K562 (cell line): ENCODE data around the gene ACAP2. TPM values are rescaled to one million over a fixed set of nuclear protein-coding genes. Genes with fewer than 3 reads are reported as not detected.

Source experiments
- BMI1 ChIP-seq: fragments of 150-350 bp; IDR thresholded peaks from 2 replicates; pipeline ENCODE4 v1.6.1; 2014; ENCODE audit warnings: low read length
- COPS2 ChIP-seq: fragments of 450-650 bp; conservative IDR thresholded peaks from 2 replicates; pipeline ENCODE4 v1.6.1; 2016; ENCODE audit warnings: mild to moderate bottlenecking, moderate library complexity
- ERF ChIP-seq: fragments of 450-650 bp; formaldehyde crosslinking; IDR thresholded peaks from 2 replicates; pipeline ENCODE4 v1.4.0; 2020; ENCODE audit warnings: mild to moderate bottlenecking, mixed read lengths
- FOXM1 ChIP-seq, 2 experiments: fragments of 450-650 bp in 1 of 2; sonication (generic) in 1 of 2; formaldehyde crosslinking in 1 of 2; IDR thresholded peaks; 2 replicates each; pipeline versions ENCODE4 v1.6.1 to v1.9.0; 2017 to 2022; ENCODE audit warnings: low read depth in 2 of 2, mild to moderate bottlenecking in 2 of 2, missing genetic modification reagents in 1 of 2, moderate library complexity in 1 of 2
- HDAC2 ChIP-seq: fragments of 450-650 bp; IDR thresholded peaks from 2 replicates; pipeline ENCODE4 v1.6.1; 2016; ENCODE audit warnings: mild to moderate bottlenecking
- HDAC6 ChIP-seq: IDR thresholded peaks from 2 replicates; pipeline ENCODE4 v1.6.1; 2012; ENCODE audit warnings: low read depth, mild to moderate bottlenecking, control low read depth, inconsistent platforms, low read length, moderate library complexity
- HDGF ChIP-seq: fragments of 450-650 bp; IDR thresholded peaks from 2 replicates; pipeline ENCODE4 v1.6.1; 2016
- HNRNPLL ChIP-seq: fragments of 200-400 bp; formaldehyde crosslinking; IDR thresholded peaks from 2 replicates; pipeline ENCODE4 v1.6.1; 2017; ENCODE audit warnings: low read length, low read depth, mild to moderate bottlenecking; ENCODE audit not compliant: poor library complexity, severe bottlenecking
- KDM5B ChIP-seq: fragments of 200-600 bp; sonication (generic); IDR thresholded peaks from 2 replicates; pipeline ENCODE4 v1.6.1; 2012; ENCODE audit warnings: low read depth, mild to moderate bottlenecking, moderate library complexity, low read length, control low read depth, inconsistent platforms; ENCODE audit not compliant: insufficient replicate concordance
- NR3C1 ChIP-seq: sonication (generic); formaldehyde crosslinking; IDR thresholded peaks from 2 replicates; pipeline ENCODE4 v1.8.1; 2022; ENCODE audit warnings: missing genetic modification reagents
- PHTF2 ChIP-seq: fragments of 250-450 bp; sonication (Bioruptor Pico); IDR thresholded peaks from 2 replicates; pipeline ENCODE4 v1.5.0; 2021; ENCODE audit warnings: mild to moderate bottlenecking
- RBFOX2 ChIP-seq: fragments of 200-400 bp; formaldehyde crosslinking; IDR thresholded peaks from 2 replicates; pipeline ENCODE4 v1.6.1; 2017; ENCODE audit warnings: low read depth, mild to moderate bottlenecking, low read length, moderate library complexity
- RFX1 ChIP-seq: fragments of 450-650 bp; IDR thresholded peaks from 2 replicates; pipeline ENCODE4 v1.6.1; 2016; ENCODE audit warnings: mild to moderate bottlenecking, moderate library complexity
- RHOXF2B ChIP-seq: fragments of 250-450 bp; sonication (Bioruptor Pico); conservative IDR thresholded peaks from 2 replicates; pipeline ENCODE4 v1.5.1; 2021
- SP1 ChIP-seq: sonication (generic); formaldehyde crosslinking; IDR thresholded peaks from 2 replicates; pipeline ENCODE4 v1.8.1; 2022; ENCODE audit warnings: mild to moderate bottlenecking, missing genetic modification reagents
- SRSF1 ChIP-seq: fragments of 200-400 bp; formaldehyde crosslinking; IDR thresholded peaks from 2 replicates; pipeline ENCODE4 v1.6.1; 2017; ENCODE audit warnings: mild to moderate bottlenecking, low read depth, low read length, moderate library complexity
- TCF15 ChIP-seq: fragments of 250-450 bp; sonication (Bioruptor Pico); IDR thresholded peaks from 2 replicates; pipeline ENCODE4 v1.8.0; 2022; ENCODE audit warnings: moderate library complexity, mild to moderate bottlenecking, inconsistent platforms
- ZNF41 ChIP-seq: fragments of 250-450 bp; sonication (Bioruptor Pico); conservative IDR thresholded peaks from 2 replicates; pipeline ENCODE4 v1.4.0; 2020; ENCODE audit warnings: mild to moderate bottlenecking
- ZNF512 ChIP-seq: IDR thresholded peaks from 2 replicates; pipeline ENCODE4 v1.6.1; 2016; ENCODE audit warnings: missing genetic modification characterization, missing compliant biosample characterization
- ZNF584 ChIP-seq: fragments of 200-800 bp; sonication (Bioruptor generic); IDR thresholded peaks from 2 replicates; pipeline ENCODE4 v1.6.1; 2016; ENCODE audit warnings: low read depth, mild to moderate bottlenecking, missing genetic modification characterization, missing compliant biosample characterization
- polyA plus RNA-seq, 8 experiments: library from polyadenylated mRNA; depleted of rRNA in 4 of 8; stranded (reverse) in 5 of 8; unstranded in 3 of 8; fragments of >200 nt; fragmentation: Nextera tagmentation in 2 of 8; fragmentation: Illumina TruSeq in 1 of 8; extraction: Ambion mirVana in 2 of 8; extraction: Trizol in 1 of 8; gene quantifications; 2 replicates each; pipeline versions ENCODE4 v1.2.1 to v1.2.3, GENCODE V29; 2011 to 2014; ENCODE audit warnings: inconsistent platforms in 1 of 8, missing spikeins in 1 of 8
- total RNA-seq, 7 experiments: library from RNA; depleted of rRNA in 6 of 7; stranded (reverse); fragments of >200 nt in 6 of 7; fragmentation: Illumina TruSeq in 2 of 7; extraction: Trizol in 2 of 7; gene quantifications; 2 replicates each; pipeline versions ENCODE4 v1.2.1 to v1.2.3, GENCODE V29; 2011 to 2021; ENCODE audit warnings: low replicate concordance in 1 of 7
- TF ChIP-seq, protein P1 (sequence below): fragments of 250-450 bp; sonication (Bioruptor Pico); IDR thresholded peaks from 2 replicates; pipeline ENCODE4 v1.5.0; 2020; ENCODE audit warnings: mild to moderate bottlenecking
- TF ChIP-seq, protein P2 (sequence below): sonication (generic); formaldehyde crosslinking; IDR thresholded peaks from 2 replicates; pipeline ENCODE4 v1.9.0; 2022; ENCODE audit warnings: mild to moderate bottlenecking, missing genetic modification reagents
- TF ChIP-seq, protein P3 (sequence below): fragments of 250-450 bp; sonication (Bioruptor Pico); IDR thresholded peaks from 2 replicates; pipeline ENCODE4 v1.5.0; 2021
- TF ChIP-seq, protein P4 (sequence below): sonication (generic); formaldehyde crosslinking; IDR thresholded peaks from 2 replicates; pipeline ENCODE4 v1.8.1; 2022; ENCODE audit warnings: missing genetic modification reagents

The ACAP2 gene
- total and polyA plus RNA-seq, 9 of the 15 experiments (the other 6 are each of a cell fraction or from before 2014, with no cell fraction given): 10.6 to 52.7 (median 34.4) TPM

GRCh38 chr3:195442573-195443390 lies at the start of gene ACAP2 (continued):
- no peak for TF ChIP-seq HDAC6
- peak; percentile 96 for TF ChIP-seq BMI1
- TF ChIP-seq RHOXF2B (CRISPR knock-in tag): no peak
- no peak for TF ChIP-seq TCF15 (CRISPR knock-in tag)
- peak; percentile 98 for TF ChIP-seq KDM5B
- TF ChIP-seq, protein P1, sequence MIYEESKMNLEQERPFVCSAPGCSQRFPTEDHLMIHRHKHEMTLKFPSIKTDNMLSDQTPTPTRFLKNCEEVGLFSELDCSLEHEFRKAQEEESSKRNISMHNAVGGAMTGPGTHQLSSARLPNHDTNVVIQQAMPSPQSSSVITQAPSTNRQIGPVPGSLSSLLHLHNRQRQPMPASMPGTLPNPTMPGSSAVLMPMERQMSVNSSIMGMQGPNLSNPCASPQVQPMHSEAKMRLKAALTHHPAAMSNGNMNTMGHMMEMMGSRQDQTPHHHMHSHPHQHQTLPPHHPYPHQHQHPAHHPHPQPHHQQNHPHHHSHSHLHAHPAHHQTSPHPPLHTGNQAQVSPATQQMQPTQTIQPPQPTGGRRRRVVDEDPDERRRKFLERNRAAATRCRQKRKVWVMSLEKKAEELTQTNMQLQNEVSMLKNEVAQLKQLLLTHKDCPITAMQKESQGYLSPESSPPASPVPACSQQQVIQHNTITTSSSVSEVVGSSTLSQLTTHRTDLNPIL: no peak
- TF ChIP-seq ZNF512 (tag): no peak
- TF ChIP-seq ERF (CRISPR knock-in tag): peak; percentile 92
- no peak for TF ChIP-seq PHTF2
- TF ChIP-seq SP1 (CRISPR knock-in tag): peak; percentile 95
- TF ChIP-seq ZNF584 (CRISPR knock-in tag): no peak
- TF ChIP-seq, protein P2, sequence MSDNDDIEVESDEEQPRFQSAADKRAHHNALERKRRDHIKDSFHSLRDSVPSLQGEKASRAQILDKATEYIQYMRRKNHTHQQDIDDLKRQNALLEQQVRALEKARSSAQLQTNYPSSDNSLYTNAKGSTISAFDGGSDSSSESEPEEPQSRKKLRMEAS (CRISPR knock-in tag): peak; percentile 65; the same call in 1 of the 2 replicates
- no peak for TF ChIP-seq FOXM1 (IDR thresholded peaks at IDR 0.05; ENCODE audit: low read depth)
- TF ChIP-seq FOXM1 (CRISPR knock-in tag; IDR thresholded peaks at IDR 0.05; ENCODE audit: low read depth): no peak
- TF ChIP-seq, protein P3, sequence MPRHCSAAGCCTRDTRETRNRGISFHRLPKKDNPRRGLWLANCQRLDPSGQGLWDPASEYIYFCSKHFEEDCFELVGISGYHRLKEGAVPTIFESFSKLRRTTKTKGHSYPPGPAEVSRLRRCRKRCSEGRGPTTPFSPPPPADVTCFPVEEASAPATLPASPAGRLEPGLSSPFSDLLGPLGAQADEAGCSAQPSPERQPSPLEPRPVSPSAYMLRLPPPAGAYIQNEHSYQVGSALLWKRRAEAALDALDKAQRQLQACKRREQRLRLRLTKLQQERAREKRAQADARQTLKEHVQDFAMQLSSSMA (CRISPR knock-in tag): 0 out of 2 replicates have a peak, but pooled peaks have one; percentile 57
- TF ChIP-seq NR3C1 (CRISPR knock-in tag): no peak
- TF ChIP-seq SRSF1: no peak
- TF ChIP-seq HDGF: no peak
- TF ChIP-seq HNRNPLL: peak; percentile 98
- TF ChIP-seq RFX1: peak; percentile 99
- TF ChIP-seq, protein P4, sequence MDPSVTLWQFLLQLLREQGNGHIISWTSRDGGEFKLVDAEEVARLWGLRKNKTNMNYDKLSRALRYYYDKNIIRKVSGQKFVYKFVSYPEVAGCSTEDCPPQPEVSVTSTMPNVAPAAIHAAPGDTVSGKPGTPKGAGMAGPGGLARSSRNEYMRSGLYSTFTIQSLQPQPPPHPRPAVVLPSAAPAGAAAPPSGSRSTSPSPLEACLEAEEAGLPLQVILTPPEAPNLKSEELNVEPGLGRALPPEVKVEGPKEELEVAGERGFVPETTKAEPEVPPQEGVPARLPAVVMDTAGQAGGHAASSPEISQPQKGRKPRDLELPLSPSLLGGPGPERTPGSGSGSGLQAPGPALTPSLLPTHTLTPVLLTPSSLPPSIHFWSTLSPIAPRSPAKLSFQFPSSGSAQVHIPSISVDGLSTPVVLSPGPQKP (CRISPR knock-in tag): no peak
- no peak for TF ChIP-seq HDAC2
- no peak for TF ChIP-seq ZNF41
- TF ChIP-seq COPS2: no peak
- TF ChIP-seq RBFOX2: peak; percentile 96
